Upper lobe of right lung (tissue), 1 donor: ENCODE measurements around the gene CCNY. TPM values are rescaled to one million over a fixed set of nuclear protein-coding genes. Genes with fewer than 3 reads are reported as not detected.

ENCODE experiments used
- ATAC-seq: fragments of 200-7000 bp; cut with Tn5 transposase; one replicate; pipeline ENCODE4 v1.9.1; 2020; ENCODE audit warnings: mild to moderate bottlenecking, moderate library complexity
- DNase-seq: peaks from one replicate; pipeline ENCODE4 v3.0.0-alpha.2; 2020
- H3K27ac ChIP-seq: fragments of 200-600 bp; one replicate; pipeline ENCODE4 v1.8.0; 2022
- H3K27me3 ChIP-seq: fragments of 200-600 bp; one replicate; pipeline ENCODE4 v1.8.0; 2022; ENCODE audit warnings: mild to moderate bottlenecking
- H3K36me3 ChIP-seq: fragments of 200-600 bp; one replicate; pipeline ENCODE4 v1.8.0; 2022
- H3K4me1 ChIP-seq: fragments of 200-600 bp; one replicate; pipeline ENCODE4 v1.8.0; 2022
- H3K4me3 ChIP-seq: fragments of 200-600 bp; one replicate; pipeline ENCODE4 v1.8.0; 2022; ENCODE audit warnings: mild to moderate bottlenecking
- H3K9me3 ChIP-seq: fragments of 200-600 bp; one replicate; pipeline ENCODE4 v1.8.0; 2022
- CTCF ChIP-seq: fragments of 200-600 bp; IDR thresholded peaks from one replicate; pipeline ENCODE4 v1.8.0; 2022; ENCODE audit warnings: antibody characterized with exemption
- intact Hi-C: fragments of 100-400 bp; cut with DNase I; formaldehyde crosslinking; loops from one replicate; pipeline ENCODE4 v1.11.0; 2022
- total RNA-seq: library from RNA; stranded (reverse); fragmentation: NEBNext Ultra II Directional; extraction: Animal tissue kit (Norgen Biotek cat#: 25700); gene quantifications from one replicate; pipeline ENCODE4 v1.2.1, GENCODE V29; 2021
- donor health status: DM: no; HTN: yes; CAD: no; lungs with severe emphysema.

CCNY gene
- total RNA-seq, 1 donor from 2014 or later, result 85.4 TPM

GRCh38 chr10:35470248-35470924 lies 134.1 kb downstream of the CCNY start:
- intact Hi-C loops, result no loop called here
- no peaks in the 10 kb centered on the region for H3K9me3 ChIP-seq
- H3K4me1 ChIP-seq, result peaks cover 9% of the 10 kb centered on the region
- no peak overlapping the region for H3K4me3 ChIP-seq
- ATAC-seq (no peak), DNase-seq (no peak)
- H3K27me3 ChIP-seq, result no peaks in the 10 kb centered on the region
- no peak for TF ChIP-seq CTCF
- H3K27ac ChIP-seq, result no peak overlapping the region
- H3K36me3 ChIP-seq, result no peaks in the 10 kb centered on the region

- Histone ChIP-seq H3K27ac (no peak overlapping the region), H3K4me1 (peaks cover 7% of the 10 kb centered on the region), H3K4me3 (no peak overlapping the region), H3K27me3 (no peaks in the 10 kb centered on the region), H3K36me3 (no peaks in the 10 kb centered on the region), H3K9me3 (no peaks in the 10 kb centered on the region)
- no peak for TF ChIP-seq CTCF
- intact Hi-C loops, result no loop called here
- no peak for ATAC-seq
- DNase-seq, result no peak
Measured at GRCh38 chr10:35470925-35471315, 134.6 kb downstream of the CCNY start.

GRCh38 chr10:35471435-35471834 lies 135.1 kb downstream of the CCNY start:
- no peak for DNase-seq
- no peaks in the 10 kb centered on the region for H3K36me3 ChIP-seq
- H3K27ac ChIP-seq, result no peak overlapping the region
- no peaks in the 10 kb centered on the region for H3K27me3 ChIP-seq
- intact Hi-C loops, result no loop called here
- TF ChIP-seq CTCF, result no peak
- H3K4me1 ChIP-seq, result peaks cover 7% of the 10 kb centered on the region
- no peak overlapping the region for H3K4me3 ChIP-seq
- no peak for ATAC-seq
- H3K9me3 ChIP-seq, result no peaks in the 10 kb centered on the region

GRCh38 chr10:35480142-35480541 lies 143.8 kb downstream of the CCNY start:
- Histone ChIP-seq H3K9me3 (no peaks in the 10 kb centered on the region), H3K4me1 (peaks cover 11% of the 10 kb centered on the region), H3K4me3 (no peak overlapping the region), H3K27ac (no peak overlapping the region), H3K36me3 (no peaks in the 10 kb centered on the region), H3K27me3 (no peaks in the 10 kb centered on the region)
- no peak for DNase-seq
- ATAC-seq, result peak; percentile 36
- intact Hi-C loops, result no loop called here
- no peak for TF ChIP-seq CTCF

GRCh38 chr10:35481413-35481812 lies 145.1 kb downstream of the CCNY start:
- no peak for ATAC-seq
- intact Hi-C loops, result no loop called here
- Histone ChIP-seq H3K4me1 (peaks cover 17% of the 10 kb centered on the region), H3K4me3 (no peak overlapping the region), H3K9me3 (no peaks in the 10 kb centered on the region), H3K27me3 (no peaks in the 10 kb centered on the region), H3K36me3 (no peaks in the 10 kb centered on the region), H3K27ac (no peak overlapping the region)
- no peak for TF ChIP-seq CTCF
- DNase-seq, result no peak
